ENCODE measurements around the gene TEC. TPM values are rescaled to one million over a fixed set of nuclear protein-coding genes. Genes with fewer than 3 reads are reported as not detected.

Gene TEC
- total RNA-seq, 2 experiments from 2014 or later: 2.0 to 3.0 TPM

DNA sequence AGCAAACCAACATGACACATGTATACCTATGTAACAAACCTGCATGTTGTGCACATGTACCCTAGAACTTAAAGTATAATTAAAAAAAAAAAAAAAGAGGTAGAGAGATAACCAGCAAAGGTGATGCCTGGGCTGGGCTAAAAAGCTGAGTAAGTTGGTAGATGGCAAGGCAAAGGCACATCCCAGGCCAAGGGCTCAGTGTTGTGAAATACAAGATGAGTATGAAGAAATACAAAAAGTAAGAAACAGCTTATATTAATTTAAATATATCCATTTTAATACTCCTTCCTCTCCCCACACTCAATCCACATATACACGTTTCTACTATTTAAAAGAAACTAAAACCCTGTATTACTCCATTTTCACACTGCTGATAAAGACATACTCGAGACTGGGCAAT, 25.8 kb downstream of the TEC start:
- H3K4me3 Mint-ChIP-seq: no peak overlapping the region
- DNase-seq (no peak), ATAC-seq (no peak)
- no peak overlapping the region for H3K27ac Mint-ChIP-seq
- CTCF ChIA-PET: no interaction called here
- H3K9me3 Mint-ChIP-seq (ENCODE audit: low read depth): no peaks in the 10 kb centered on the region
- no peaks in the 10 kb centered on the region for H3K4me1 Mint-ChIP-seq
- peaks cover 5% of the 10 kb centered on the region for H3K36me3 Mint-ChIP-seq
- no peaks in the 10 kb centered on the region for H3K27me3 Mint-ChIP-seq

DNA sequence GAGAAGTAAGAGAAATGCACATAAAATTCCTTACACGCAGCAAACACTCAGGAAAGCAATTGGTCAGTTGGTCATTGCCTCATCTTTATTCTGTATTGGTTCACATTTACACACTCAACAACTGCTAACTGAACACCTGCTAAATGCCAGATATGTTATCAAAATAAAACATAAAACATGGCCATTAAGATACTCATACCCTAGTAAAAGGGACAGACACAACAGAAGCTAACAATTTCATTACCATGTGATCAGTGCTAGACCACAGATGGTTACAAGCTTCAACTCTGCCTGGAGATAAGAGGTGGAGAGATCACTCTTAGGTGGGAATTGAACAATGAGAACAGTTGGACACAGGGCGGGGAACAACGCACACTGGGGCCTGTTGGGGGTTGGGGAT, 26.2 kb downstream of the TEC start:
- ATAC-seq (no peak), DNase-seq (no peak)
- Mint-ChIP-seq H3K36me3 (peaks cover 5% of the 10 kb centered on the region), H3K4me3 (no peak overlapping the region), H3K27ac (no peak overlapping the region), H3K27me3 (no peaks in the 10 kb centered on the region), H3K9me3 (ENCODE audit: low read depth) (no peaks in the 10 kb centered on the region), H3K4me1 (no peaks in the 10 kb centered on the region)
- CTCF ChIA-PET: no interaction called here

GRCh38 chr4:48242511-48243195, 27.0 kb downstream of the TEC start:
- no peaks in the 10 kb centered on the region for H3K9me3 Mint-ChIP-seq (ENCODE audit: low read depth)
- CTCF ChIA-PET: no interaction called here
- no peaks in the 10 kb centered on the region for H3K4me1 Mint-ChIP-seq
- H3K4me3 Mint-ChIP-seq: no peak overlapping the region
- H3K36me3 Mint-ChIP-seq: peaks cover 5% of the 10 kb centered on the region
- no peak overlapping the region for H3K27ac Mint-ChIP-seq
- ATAC-seq: no peak
- H3K27me3 Mint-ChIP-seq: no peaks in the 10 kb centered on the region
- DNase-seq: no peak

DNA sequence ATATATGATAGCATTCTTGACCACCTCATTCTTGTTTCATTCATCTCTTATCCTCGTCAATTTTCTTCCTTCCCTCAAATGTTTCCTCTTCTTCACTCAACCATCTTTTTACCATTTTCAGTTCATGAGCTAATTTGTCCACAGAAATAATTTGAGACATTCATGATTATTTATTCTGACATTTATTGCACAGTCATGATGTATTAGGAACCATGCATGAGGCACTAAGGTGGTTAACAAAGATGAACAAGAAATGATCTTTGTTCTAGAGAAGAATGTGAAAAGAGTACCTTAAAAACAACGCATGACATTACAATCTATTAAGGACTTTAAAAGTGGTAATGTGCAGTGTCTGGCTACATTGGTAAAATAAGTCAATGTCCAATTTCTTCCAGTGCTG, 27.9 kb downstream of the TEC start:
- H3K36me3 Mint-ChIP-seq: peaks cover 5% of the 10 kb centered on the region
- H3K27ac Mint-ChIP-seq: no peak overlapping the region
- CTCF ChIA-PET: no interaction called here
- no peaks in the 10 kb centered on the region for H3K27me3 Mint-ChIP-seq
- no peak overlapping the region for H3K4me3 Mint-ChIP-seq
- no peaks in the 10 kb centered on the region for H3K9me3 Mint-ChIP-seq (ENCODE audit: low read depth)
- no peak for ATAC-seq
- DNase-seq: no peak
- no peaks in the 10 kb centered on the region for H3K4me1 Mint-ChIP-seq

GRCh38 chr4:48237996-48238645, 31.5 kb downstream of the TEC start:
- H3K9me3 Mint-ChIP-seq (ENCODE audit: low read depth): no peaks in the 10 kb centered on the region

DNA sequence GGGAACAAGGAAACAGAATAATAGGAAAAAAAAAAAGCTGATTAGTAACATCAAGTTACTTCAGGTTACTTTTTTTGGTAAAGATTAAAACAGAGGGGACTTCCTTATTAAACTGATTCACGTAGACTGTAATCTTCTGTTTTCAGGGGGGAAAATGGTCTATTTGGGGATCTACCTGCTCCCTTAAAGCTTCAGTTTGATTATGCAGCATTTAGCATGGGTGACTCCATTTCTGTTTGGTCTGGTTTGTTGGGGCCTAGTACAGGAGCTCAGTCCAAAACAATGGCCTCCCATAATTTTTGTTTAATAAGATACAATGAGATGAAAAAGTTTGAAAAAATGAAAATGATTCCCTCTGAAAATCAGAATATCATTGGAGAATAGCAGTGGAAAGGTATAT, 34.6 kb downstream of the TEC start:
- Mint-ChIP-seq H3K4me3 (no peak overlapping the region), H3K36me3 (peaks cover 2% of the 10 kb centered on the region)
- CTCF ChIA-PET: interaction anchor here (1.1 to 1.5 kb wide), 2 partner anchors 39 to 40 kb away, joined by 3 to 4 read pairs; no protein-coding TSS in a partner anchor

More at GRCh38 chr4:48237996-48238645, 31.5 kb downstream of the TEC start:
- CTCF ChIA-PET: no interaction called here
- Mint-ChIP-seq H3K4me3 (no peak overlapping the region), H3K27me3 (no peaks in the 10 kb centered on the region), H3K36me3 (peaks cover 3% of the 10 kb centered on the region), H3K4me1 (peaks cover 4% of the 10 kb centered on the region), H3K27ac (no peak overlapping the region)
- ATAC-seq: no peak
- DNase-seq: no peak

GRCh38 chr4:48234575-48234974, 35.1 kb downstream of the TEC start:
- DNase-seq (no peak), ATAC-seq (no peak)
- Mint-ChIP-seq H3K4me3 (no peak overlapping the region), H3K27me3 (no peaks in the 10 kb centered on the region), H3K4me1 (peaks cover 4% of the 10 kb centered on the region), H3K36me3 (peaks cover 2% of the 10 kb centered on the region), H3K27ac (no peak overlapping the region), H3K9me3 (ENCODE audit: low read depth) (no peaks in the 10 kb centered on the region)
- CTCF ChIA-PET: interaction anchor here (1.1 to 1.5 kb wide), 2 partner anchors 39 to 41 kb away, joined by 3 to 4 read pairs; no protein-coding TSS in a partner anchor

More for the DNA sequence above, 34.6 kb downstream of the TEC start:
- no peak for DNase-seq
- no peak for ATAC-seq
- H3K27ac Mint-ChIP-seq: no peak overlapping the region
- no peaks in the 10 kb centered on the region for H3K9me3 Mint-ChIP-seq (ENCODE audit: low read depth)
- H3K4me1 Mint-ChIP-seq: peaks cover 4% of the 10 kb centered on the region
- no peaks in the 10 kb centered on the region for H3K27me3 Mint-ChIP-seq

DNA sequence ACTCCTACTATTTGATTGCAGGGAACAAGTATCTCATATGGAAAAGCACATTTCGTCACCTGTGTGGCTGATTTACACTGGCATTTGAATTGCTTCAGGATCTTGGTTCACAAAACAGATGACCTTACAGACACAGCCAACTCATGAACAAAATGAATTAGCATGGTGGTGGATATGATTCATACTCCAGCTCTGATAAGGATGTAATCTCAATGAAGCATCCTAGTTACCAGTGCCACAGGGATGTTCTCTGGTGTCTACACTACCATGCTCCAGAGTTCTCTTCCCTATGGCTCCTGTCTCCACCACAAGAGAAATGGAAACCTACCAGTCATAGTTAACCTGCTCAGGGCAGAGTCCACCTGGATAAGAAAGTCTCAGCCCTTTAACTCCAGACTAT, 40.7 kb downstream of the TEC start:
- no peak overlapping the region for H3K27ac Mint-ChIP-seq
- DNase-seq: no peak
- ATAC-seq: no peak
- CTCF ChIA-PET: no interaction called here
- H3K27me3 Mint-ChIP-seq: no peaks in the 10 kb centered on the region
- no peak overlapping the region for H3K4me3 Mint-ChIP-seq
- H3K9me3 Mint-ChIP-seq (ENCODE audit: low read depth): no peaks in the 10 kb centered on the region
- peaks cover 7% of the 10 kb centered on the region for H3K36me3 Mint-ChIP-seq
- H3K4me1 Mint-ChIP-seq: peaks cover 11% of the 10 kb centered on the region

DNA sequence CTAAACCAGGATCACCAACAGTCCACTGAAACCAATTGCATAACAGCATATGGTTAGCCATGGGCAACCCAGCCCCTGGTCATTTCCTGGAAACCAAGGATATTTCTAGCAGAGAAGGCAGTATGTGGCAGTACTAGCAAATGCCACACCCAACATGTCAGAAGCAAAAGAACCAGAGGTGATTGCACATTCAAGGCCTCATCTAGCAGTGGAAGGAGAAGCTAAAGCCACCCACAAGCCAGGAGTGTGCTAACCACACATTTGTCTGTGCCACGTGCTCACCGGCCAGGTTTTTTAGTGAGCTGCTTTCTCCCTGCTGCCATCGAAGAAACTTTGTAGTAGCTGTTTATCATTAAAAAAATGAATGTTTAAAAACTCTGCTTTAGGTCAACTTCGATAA, 42.0 kb downstream of the TEC start:
- ATAC-seq (no peak), DNase-seq (no peak)
- no peaks in the 10 kb centered on the region for H3K9me3 Mint-ChIP-seq (ENCODE audit: low read depth)
- H3K36me3 Mint-ChIP-seq: peaks cover 7% of the 10 kb centered on the region
- no peak overlapping the region for H3K27ac Mint-ChIP-seq
- H3K4me1 Mint-ChIP-seq: peaks cover 11% of the 10 kb centered on the region
- no peak overlapping the region for H3K4me3 Mint-ChIP-seq
- CTCF ChIA-PET: no interaction called here
- no peaks in the 10 kb centered on the region for H3K27me3 Mint-ChIP-seq

GRCh38 chr4:48226199-48226598, 43.4 kb downstream of the TEC start:
- peaks cover 11% of the 10 kb centered on the region for H3K4me1 Mint-ChIP-seq
- no peak overlapping the region for H3K4me3 Mint-ChIP-seq
- no peaks in the 10 kb centered on the region for H3K27me3 Mint-ChIP-seq
- CTCF ChIA-PET: no interaction called here
- no peak overlapping the region for H3K27ac Mint-ChIP-seq
- H3K9me3 Mint-ChIP-seq (ENCODE audit: low read depth): no peaks in the 10 kb centered on the region
- H3K36me3 Mint-ChIP-seq: peaks cover 7% of the 10 kb centered on the region
- no peak for ATAC-seq
- DNase-seq: no peak

DNA sequence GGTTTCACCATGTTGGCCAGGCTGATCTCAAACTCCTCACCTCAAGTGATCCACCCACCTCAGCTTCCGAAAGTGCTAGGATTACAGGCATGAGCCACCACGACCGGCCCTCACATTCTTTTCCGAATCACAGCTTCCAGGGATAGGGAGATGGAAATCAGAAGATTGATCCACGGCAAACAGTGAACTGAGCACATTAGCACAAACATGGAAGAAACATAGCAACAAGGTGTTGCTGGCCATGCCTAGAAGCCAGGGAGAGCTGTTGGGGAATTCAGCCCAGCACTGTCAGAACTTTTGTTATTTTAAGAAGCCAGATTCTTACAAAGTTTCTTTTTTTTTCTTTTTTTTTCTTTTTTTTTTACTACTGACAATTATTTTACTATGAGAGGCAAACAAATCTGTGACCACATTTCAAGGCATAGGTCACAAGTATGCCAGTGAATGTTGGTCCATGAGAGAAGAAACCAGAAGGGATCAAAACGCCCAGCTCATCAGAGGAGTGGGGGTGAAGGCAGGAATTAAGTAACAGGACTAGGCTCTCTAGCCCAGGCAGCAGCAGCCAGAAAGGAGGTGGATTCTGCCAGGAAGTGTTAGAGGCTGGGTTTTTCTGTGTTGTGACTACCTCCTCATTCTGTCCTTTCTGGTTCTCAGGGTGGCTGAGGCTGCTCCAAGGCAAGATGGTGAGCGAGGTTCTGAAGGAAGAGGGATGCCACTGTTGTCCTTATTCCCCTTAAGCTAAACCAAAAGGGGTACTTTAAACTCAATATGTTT, 44.1 kb downstream of the TEC start:
- H3K9me3 Mint-ChIP-seq (ENCODE audit: low read depth): peaks cover 1% of the 10 kb centered on the region
- H3K27me3 Mint-ChIP-seq: no peaks in the 10 kb centered on the region
- no peak overlapping the region for H3K4me3 Mint-ChIP-seq
- DNase-seq (no peak), ATAC-seq (no peak)
- H3K27ac Mint-ChIP-seq: no peak overlapping the region
- peaks cover 7% of the 10 kb centered on the region for H3K36me3 Mint-ChIP-seq
- CTCF ChIA-PET: no interaction called here
- H3K4me1 Mint-ChIP-seq: peaks cover 11% of the 10 kb centered on the region

GRCh38 chr4:48224606-48225005, 45.0 kb downstream of the TEC start:
- Mint-ChIP-seq H3K27me3 (no peaks in the 10 kb centered on the region), H3K4me3 (no peak overlapping the region), H3K27ac (no peak overlapping the region), H3K36me3 (peaks cover 7% of the 10 kb centered on the region), H3K9me3 (ENCODE audit: low read depth) (peaks cover 2% of the 10 kb centered on the region), H3K4me1 (peaks cover 11% of the 10 kb centered on the region)
- DNase-seq: no peak
- ATAC-seq: no peak
- CTCF ChIA-PET: no interaction called here

DNA sequence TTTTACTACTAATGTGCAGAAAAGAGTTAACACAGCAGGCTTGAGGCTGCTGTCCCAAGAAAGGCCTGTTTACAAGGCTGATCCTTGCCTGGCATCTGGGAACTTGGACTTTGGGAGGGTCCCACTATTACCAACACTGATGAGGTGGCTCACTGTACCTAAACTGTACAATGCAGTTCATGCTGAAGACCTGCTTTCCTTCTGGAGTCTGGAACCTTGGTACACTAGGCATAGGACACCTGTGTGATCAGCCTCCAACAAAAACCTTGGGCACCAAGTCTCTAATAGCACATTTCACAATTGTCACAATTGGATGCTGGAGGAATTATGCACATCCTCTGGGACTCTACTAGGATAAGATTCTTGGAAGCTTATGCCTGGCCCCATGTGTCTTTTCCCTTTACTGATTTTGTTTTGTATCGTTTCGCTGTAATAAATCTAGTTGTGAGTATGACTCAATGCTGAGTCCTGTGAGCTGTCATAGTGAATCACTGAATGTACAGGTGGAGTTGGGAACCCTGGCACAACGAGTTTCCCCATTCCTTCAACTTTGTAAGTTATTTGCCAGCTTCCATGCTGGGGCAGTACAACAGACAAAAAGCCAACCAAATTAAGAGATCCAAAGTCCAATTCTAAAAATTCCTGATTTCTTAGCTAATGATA, 45.9 kb downstream of the TEC start:
- DNase-seq (no peak), ATAC-seq (no peak)
- Mint-ChIP-seq H3K36me3 (peaks cover 6% of the 10 kb centered on the region), H3K9me3 (ENCODE audit: low read depth) (peaks cover 2% of the 10 kb centered on the region), H3K27me3 (no peaks in the 10 kb centered on the region), H3K27ac (no peak overlapping the region), H3K4me1 (peaks cover 11% of the 10 kb centered on the region), H3K4me3 (no peak overlapping the region)
- CTCF ChIA-PET: no interaction called here
